CD4-positive, alpha-beta T cell treated with Interleukin-17A for 1 hour (primary cell): ENCODE results near the gene DOCK10.
A peak's percentile ranks its signal among the peaks of the same experiment; 100 is the strongest.
"Not testable (repeated sequence)": the region's sequence is repeated elsewhere in the genome, so short reads cannot be mapped to it uniquely, and the experiment has no call there.

ENCODE experiments used
- DNase-seq: peaks from one replicate; pipeline ENCODE4 v3.0.0-alpha.2; 2020

Gene DOCK10

GRCh38 chr2:224941960-224942359 lies 100.3 kb downstream of the DOCK10 start:
- DNase-seq, result no peak

- no peak for DNase-seq
Observed at GRCh38 chr2:224940618-224941017, 101.7 kb downstream of the DOCK10 start.

- DNase-seq, result peak; percentile 25
Observed at GRCh38 chr2:224938651-224939182, 103.6 kb downstream of the DOCK10 start.

DNA sequence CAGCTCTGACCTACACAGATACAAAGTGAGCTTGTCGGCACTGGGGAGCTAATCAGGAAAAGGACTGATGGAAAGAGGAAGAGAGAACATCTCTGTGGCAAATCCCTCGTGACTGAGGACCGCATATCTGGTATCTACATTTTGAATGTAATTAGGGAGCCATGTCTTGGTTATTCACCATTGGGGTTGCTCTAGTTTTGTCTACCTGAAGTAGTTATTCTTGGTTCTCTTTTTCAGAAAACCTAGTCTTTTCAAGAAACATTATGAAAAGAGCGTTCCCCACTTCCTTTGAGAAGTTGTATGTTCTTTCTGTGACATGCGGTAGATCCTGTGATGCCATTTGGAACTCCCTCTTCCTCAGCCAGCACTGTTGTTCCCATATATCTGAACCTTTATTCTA lies 104.4 kb downstream of the DOCK10 start:
- DNase-seq, result no peak

- no peak for DNase-seq
Observed at GRCh38 chr2:224934526-224935188, 107.6 kb downstream of the DOCK10 start.

GRCh38 chr2:224933431-224933830 lies 108.8 kb downstream of the DOCK10 start:
- DNase-seq, result peak; percentile 32

- no peak for DNase-seq
Observed at GRCh38 chr2:224932522-224932921, 109.7 kb downstream of the DOCK10 start.

GRCh38 chr2:224931956-224932355 lies 110.3 kb downstream of the DOCK10 start:
- DNase-seq, result no peak

- peak; percentile 52 for DNase-seq
Observed at GRCh38 chr2:224930990-224931389, 111.3 kb downstream of the DOCK10 start.

GRCh38 chr2:224930124-224930523 lies 112.1 kb downstream of the DOCK10 start:
- peak; percentile 70 for DNase-seq

- DNase-seq, result no peak
Observed at GRCh38 chr2:224929512-224929911, 112.8 kb downstream of the DOCK10 start.

- peak; percentile 67 for DNase-seq
Observed at GRCh38 chr2:224927646-224928173, 114.6 kb downstream of the DOCK10 start.

DNA sequence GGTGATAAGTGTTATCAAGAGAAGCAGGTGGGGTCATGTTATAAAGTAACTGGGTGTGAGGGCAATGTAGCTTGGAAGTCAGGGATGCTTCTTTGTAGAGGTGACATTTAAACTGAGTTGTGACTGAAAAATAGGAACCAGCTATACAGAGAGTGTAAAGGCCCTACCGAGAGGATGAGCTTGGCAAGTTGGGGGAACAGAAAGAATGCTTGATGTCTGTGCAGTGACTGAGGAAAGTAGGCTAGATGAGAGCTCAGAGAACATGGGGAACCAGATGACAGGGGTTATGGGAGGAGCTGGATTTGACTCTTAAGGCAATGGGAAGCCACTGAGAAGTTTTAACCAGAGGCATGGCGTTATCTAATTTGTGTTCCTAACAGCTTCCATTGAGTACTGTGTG lies 115.3 kb downstream of the DOCK10 start:
- no peak for DNase-seq

GRCh38 chr2:224925810-224926100 lies 116.5 kb downstream of the DOCK10 start:
- DNase-seq, result no peak

DNA sequence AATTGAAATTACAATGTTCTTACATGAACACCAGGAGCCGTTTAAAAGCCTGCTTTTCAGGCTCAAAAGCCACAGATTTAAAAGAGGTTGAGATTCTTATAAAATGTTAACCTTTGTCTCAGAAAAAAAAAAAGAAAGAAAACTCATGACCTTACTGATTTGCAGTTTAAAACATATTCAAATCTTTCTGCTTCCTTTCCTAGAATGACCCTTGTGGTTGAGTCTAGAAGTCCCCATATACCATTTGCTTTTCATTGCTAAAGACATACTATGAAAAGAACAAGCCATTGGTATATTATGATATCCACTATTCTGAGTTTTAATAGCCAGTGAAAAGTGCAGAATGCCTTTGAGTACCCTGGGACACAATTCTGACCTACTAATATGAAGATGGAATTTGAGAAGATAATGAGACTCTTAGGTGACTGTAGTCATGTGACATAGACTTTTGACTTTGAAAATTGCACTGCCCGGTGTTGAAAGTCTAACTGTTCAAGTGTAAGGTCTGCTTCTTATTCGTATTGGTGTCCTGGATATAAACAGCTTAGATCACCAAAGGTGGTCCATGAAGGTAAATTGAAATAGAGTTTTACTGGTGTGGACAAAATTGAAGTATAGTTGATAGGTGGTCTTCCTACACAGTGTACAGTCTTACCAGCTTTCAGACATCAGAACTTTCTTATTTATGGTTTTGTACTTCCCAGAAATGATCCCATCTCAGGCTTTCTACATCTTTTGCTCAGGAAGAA lies 117.0 kb downstream of the DOCK10 start:
- DNase-seq, result no peak

DNA sequence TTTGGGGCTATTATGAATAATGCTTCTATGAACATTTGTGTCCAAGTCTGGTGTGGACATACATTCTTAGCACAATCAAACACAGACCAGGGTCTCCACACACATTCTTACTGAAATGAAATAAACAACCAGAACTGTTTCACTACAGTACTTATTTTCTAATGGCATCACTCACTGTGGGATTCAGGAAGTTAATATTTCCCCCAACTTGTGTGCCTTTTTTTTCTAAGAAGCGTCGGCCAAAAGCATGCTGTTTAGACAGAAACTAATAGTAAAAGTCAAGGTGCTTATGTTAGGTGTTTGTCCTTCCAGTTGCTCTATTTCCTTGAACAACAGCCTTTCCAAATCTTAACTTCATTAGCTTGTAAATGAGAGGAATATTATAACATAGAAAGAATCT lies 117.6 kb downstream of the DOCK10 start:
- no peak for DNase-seq

DNA sequence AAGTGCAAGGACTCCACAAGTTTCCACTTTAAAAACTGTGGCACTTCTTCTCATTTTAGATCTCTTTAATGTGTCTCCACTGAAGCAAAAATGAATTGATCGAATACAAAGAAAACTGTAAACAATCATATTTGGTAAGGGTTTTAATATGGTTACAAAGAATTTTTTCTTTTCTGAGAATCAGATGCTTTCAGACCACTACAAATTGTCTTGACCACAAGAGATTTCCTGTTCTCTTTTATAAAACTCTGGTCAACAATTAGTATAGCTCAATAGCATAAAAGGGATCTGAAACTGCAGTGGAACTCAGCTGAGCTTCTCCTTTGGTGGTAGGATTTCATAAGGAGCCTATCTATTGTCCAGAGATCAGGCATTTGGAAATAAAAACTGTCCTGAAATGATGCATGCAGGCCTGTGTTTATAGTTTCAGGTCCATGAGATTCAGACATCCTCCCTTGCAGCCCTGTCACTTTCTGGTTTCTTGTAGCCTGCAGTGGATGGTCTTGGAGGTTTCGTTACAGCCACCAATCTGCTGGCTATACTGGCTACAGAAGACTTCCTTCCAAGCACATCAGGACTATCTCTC lies 120.0 kb downstream of the DOCK10 start:
- peak; percentile 29 for DNase-seq

GRCh38 chr2:224919472-224920110 lies 122.7 kb downstream of the DOCK10 start:
- DNase-seq, result no peak

- DNase-seq, result no peak
Observed at GRCh38 chr2:224918626-224919471, 123.4 kb downstream of the DOCK10 start.

GRCh38 chr2:224917246-224917645 lies 125.0 kb downstream of the DOCK10 start:
- DNase-seq, result not testable (repeated sequence)

DNA sequence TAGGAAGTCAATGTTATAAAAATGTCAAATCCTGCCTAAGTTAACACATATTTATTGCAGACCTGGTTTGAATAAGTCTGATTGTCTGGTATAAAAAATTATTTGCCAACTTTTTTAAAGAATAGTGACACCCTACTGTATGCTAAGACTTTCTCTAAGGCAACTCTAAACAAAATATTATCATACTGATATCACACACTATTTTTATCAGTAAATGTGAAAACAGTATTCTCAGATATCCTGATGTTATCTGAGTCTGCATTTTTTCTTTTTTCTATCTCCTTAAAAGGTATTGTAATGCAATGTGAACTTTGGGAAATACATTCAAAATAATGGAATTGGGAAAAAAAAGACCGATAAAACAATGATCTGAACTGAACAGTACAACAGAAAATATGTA lies 127.1 kb downstream of the DOCK10 start:
- no peak for DNase-seq

DNA sequence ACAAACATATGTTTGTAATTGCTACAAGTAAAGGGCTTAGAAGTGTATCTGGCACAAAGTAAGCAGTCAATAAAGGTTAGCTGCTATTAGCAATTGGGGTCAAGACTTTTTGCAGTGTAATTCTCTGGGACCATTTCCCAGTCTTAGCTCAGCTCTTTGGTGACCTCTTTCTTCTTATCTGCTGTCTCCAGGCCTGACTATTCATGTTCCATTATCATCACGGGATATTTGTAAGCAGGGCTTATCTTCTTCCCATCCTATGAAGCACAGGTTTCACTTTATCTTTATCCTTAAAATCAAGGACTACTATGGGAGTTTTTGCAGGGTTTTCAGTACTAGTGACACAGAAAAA lies 131.7 kb downstream of the DOCK10 start:
- DNase-seq, result no peak
